Right lobe of liver (tissue), 6 donors: ENCODE data around the gene CCDC85C. TPM values are rescaled to one million over a fixed set of nuclear protein-coding genes. Genes with fewer than 3 reads are reported as not detected.

Source experiments
- ATAC-seq, 4 donors: fragments of 200-7000 bp; cut with Tn5 transposase; one replicate each; pipeline ENCODE4 v1.9.1; 2020; ENCODE audit warnings: mild to moderate bottlenecking in 4 of 4, moderate library complexity in 4 of 4
- DNase-seq, 3 donors: peaks; one replicate each; pipeline ENCODE4 v3.0.0-alpha.2; 2020
- H3K27ac ChIP-seq, 3 donors: fragments of 200-600 bp; one replicate each; pipeline ENCODE4 v1.8.0; 2022
- H3K27me3 ChIP-seq, 2 donors: fragments of 200-600 bp; one replicate each; pipeline ENCODE4 v1.8.0; 2022
- H3K36me3 ChIP-seq, 4 donors: fragments of 200-600 bp; sonication (generic) in 1 of 4; one replicate each; pipeline versions ENCODE4 v1.5.1 to v1.8.0; 2017 to 2022; ENCODE audit warnings: control low read depth in 1 of 4
- H3K4me1 ChIP-seq, 4 donors: fragments of 200-600 bp; sonication (generic) in 1 of 4; one replicate each; pipeline versions ENCODE4 v1.5.1 to v1.8.0; 2017 to 2022; ENCODE audit warnings: control low read depth in 1 of 4
- H3K4me3 ChIP-seq, 3 donors: fragments of 200-600 bp; one replicate each; pipeline ENCODE4 v1.8.0; 2022
- H3K9me3 ChIP-seq, 4 donors: fragments of 200-600 bp; sonication (generic) in 1 of 4; one replicate each; pipeline versions ENCODE4 v1.5.1 to v1.8.0; 2017 to 2022; ENCODE audit warnings: control low read depth in 1 of 4
- POLR2A ChIP-seq: fragments of 450-650 bp; IDR thresholded peaks from one replicate; pipeline ENCODE4 v1.6.1; 2017; ENCODE audit warnings: antibody characterized with exemption, mild to moderate bottlenecking
- WGBS: methylation state at CpG from one replicate; pipeline ENCODE4 v1.1.6; 2018; ENCODE audit warnings: low coverage, low lambda C conversion rate; ENCODE audit not compliant: insufficient coverage; ENCODE audit errors: missing lambda C conversion rate; 5-methylcytosine and 5-hydroxymethylcytosine counted together
- intact Hi-C, 2 donors: fragments of 100-400 bp; cut with DNase I; formaldehyde crosslinking; loops; one replicate each; pipeline versions ENCODE4 v1.11.2 to v1.14.1; 2022
- total RNA-seq, 6 experiments: library from RNA; depleted of rRNA in 2 of 6; stranded (reverse); fragments of >200 nt in 2 of 6; fragmentation: NEBNext Ultra II Directional in 3 of 6; extraction: Animal tissue kit (Norgen Biotek cat#: 25700) in 3 of 6; gene quantifications; one replicate each; pipeline versions ENCODE4 v1.1.0 to v1.2.4, GENCODE V29; 2016 to 2023
- TF ChIP-seq, protein P1 (sequence below), 4 donors: fragments of 200-600 bp in 3 of 4; fragments of 450-650 bp in 1 of 4; IDR thresholded peaks; one replicate each; pipeline versions ENCODE4 v1.5.1 to v1.8.0; 2016 to 2022; ENCODE audit warnings: antibody characterized with exemption in 4 of 4, mild to moderate bottlenecking in 2 of 4
- donor health status: DM: no; HTN: yes; CAD: no.
- donor health status: DM: no; HTN: no; CAD: no.
- donor health status: DM: no; HTN: no; CAD: no.
- donor health status: DM: no; HTN: yes; CAD: no.
- donor health status: DM: no; HTN: yes; CAD: no.

CCDC85C gene
- total RNA-seq, 6 experiments from 2014 or later: 13.6 to 32.8 (median 21.8) TPM

DNA sequence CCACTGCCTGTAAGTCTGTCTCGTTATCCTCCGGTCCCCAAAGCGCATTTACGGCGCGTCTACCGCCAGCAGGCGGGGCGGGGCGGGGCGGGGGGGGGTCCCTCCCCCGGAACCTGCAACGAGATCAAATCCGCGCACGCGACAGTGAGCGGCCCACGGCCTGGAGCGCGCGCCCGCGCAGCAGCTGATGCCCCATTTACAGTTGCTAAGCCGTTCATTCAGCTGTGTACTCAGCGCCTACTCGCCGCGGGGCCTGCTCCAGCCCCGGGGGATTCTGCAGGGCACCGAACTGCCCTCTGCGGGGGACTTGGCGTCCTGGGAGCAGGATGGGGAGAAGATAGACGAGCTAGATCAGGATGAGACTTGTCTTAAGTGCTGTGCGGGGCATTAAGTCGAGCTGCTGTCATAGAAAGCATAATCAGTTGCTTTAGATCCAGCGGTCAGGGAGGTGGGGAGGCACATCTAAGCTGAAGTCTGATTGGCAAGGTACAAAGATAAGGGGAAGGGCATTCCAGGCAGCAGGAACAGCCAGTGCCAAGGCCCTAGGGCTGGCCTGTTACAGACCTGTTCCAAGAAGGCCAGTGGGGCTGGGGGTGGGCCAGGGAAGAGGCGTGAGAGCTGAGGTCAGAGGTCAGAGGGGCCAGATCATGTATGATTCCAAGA lies 1.4 kb upstream of the CCDC85C start:
- H3K27ac ChIP-seq: peak overlapping the region; percentile 67 to 89 (median 76)
- ATAC-seq (peak; percentile 5 to 45 (median 31)), DNase-seq (peak; percentile 68 to 85 (median 80))
- H3K9me3 ChIP-seq: no peaks in the 10 kb centered on the region
- intact Hi-C loops: no loop called here
- TF ChIP-seq, protein P1, sequence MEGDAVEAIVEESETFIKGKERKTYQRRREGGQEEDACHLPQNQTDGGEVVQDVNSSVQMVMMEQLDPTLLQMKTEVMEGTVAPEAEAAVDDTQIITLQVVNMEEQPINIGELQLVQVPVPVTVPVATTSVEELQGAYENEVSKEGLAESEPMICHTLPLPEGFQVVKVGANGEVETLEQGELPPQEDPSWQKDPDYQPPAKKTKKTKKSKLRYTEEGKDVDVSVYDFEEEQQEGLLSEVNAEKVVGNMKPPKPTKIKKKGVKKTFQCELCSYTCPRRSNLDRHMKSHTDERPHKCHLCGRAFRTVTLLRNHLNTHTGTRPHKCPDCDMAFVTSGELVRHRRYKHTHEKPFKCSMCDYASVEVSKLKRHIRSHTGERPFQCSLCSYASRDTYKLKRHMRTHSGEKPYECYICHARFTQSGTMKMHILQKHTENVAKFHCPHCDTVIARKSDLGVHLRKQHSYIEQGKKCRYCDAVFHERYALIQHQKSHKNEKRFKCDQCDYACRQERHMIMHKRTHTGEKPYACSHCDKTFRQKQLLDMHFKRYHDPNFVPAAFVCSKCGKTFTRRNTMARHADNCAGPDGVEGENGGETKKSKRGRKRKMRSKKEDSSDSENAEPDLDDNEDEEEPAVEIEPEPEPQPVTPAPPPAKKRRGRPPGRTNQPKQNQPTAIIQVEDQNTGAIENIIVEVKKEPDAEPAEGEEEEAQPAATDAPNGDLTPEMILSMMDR (IDR thresholded peaks at IDR 0.05): no peak
- no peak for TF ChIP-seq POLR2A
- WGBS: under 1% methylated on average over 21 of the region's 38 CpGs
- peak overlapping the region; percentile 75 to 90 (median 85) for H3K4me3 ChIP-seq
- H3K27me3 ChIP-seq: no peaks in the 10 kb centered on the region
- peaks cover 0 to 20% (median 10%) of the 10 kb centered on the region in 4 donors for H3K4me1 ChIP-seq
- H3K36me3 ChIP-seq: no peaks in the 10 kb centered on the region

DNA sequence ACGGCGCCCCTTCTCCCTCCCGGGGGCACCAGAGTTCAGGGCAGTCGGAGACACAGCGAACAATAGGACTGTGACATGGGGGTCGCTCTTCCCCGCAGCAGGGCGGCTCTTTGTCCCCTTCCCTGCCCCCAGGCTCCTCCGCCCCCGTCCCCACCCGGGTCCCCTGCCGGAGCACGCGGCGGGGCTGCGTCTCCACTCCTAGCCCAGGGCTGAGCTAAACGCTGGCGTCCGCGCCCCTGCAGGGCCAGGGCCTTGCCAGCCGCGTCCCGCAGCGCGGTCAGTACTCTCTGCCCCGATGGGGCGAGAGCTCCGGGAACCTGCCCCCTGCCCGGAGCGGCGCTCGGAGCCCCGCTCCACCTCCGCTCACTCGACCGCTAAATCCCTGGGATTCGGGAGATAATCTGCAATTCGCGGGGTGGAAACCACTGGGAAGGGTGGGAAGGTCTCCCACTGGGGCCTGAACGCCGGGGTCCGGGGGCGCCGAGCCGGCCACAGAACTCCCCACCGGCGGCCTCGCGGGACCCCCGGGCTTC lies 825 bp upstream of the CCDC85C start:
- TF ChIP-seq, protein P1 (IDR thresholded peaks at IDR 0.05): no peak
- TF ChIP-seq POLR2A: no peak
- H3K9me3 ChIP-seq: no peaks in the 10 kb centered on the region
- peak overlapping the region; percentile 75 to 90 (median 85) for H3K4me3 ChIP-seq
- H3K27me3 ChIP-seq: no peaks in the 10 kb centered on the region
- intact Hi-C loops: no loop called here
- DNase-seq (no peak), ATAC-seq (peak in 3 of 4 donors; percentile 1 to 25 (median 6))
- H3K4me1 ChIP-seq: peaks cover 0 to 26% (median 15%) of the 10 kb centered on the region in 4 donors
- peak overlapping the region; percentile 67 to 89 (median 76) for H3K27ac ChIP-seq
- no peaks in the 10 kb centered on the region for H3K36me3 ChIP-seq
- no CpG with 5 or more reads among the region's 50 CpGs for WGBS

DNA sequence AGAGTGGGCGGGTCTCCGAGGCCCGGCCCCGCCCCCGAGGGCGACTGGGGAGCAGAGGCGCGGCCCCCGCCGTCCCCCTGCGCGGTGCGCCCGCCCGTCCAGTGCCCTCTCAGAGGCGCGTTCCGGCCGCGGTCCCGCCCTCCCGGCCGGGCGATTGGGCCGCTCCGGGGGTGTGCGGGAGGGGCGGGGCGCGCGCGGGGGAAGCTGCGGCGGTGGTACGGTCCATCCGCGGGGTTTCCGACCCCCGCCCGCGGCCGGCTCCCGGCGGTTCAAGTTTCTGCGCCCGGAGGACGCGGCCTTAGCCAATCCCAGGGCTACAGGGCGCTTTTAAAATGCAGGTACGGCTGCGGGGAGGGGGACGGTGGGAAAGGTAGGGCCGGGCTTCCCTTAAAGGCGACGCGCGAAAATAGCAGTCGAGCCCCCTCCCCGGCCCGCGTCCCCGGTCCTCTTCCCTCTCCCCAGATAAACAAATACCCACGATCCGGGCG lies 315 bp upstream of the CCDC85C start:
- Histone ChIP-seq H3K27me3 (no peaks in the 10 kb centered on the region), H3K27ac (peak overlapping the region; percentile 67 to 94 (median 76)), H3K4me3 (peak overlapping the region; percentile 75 to 90 (median 85)), H3K4me1 (peaks cover 0 to 31% (median 18%) of the 10 kb centered on the region in 4 donors), H3K9me3 (no peaks in the 10 kb centered on the region), H3K36me3 (no peaks in the 10 kb centered on the region)
- 0% methylated on average over 4 of the region's 65 CpGs for WGBS
- peak; percentile 74 to 91 (median 82) for ATAC-seq
- DNase-seq: peak; percentile 96 to 97 (median 96)
- intact Hi-C loops: no loop called here
- TF ChIP-seq, protein P1 (IDR thresholded peaks at IDR 0.05): no peak
- peak; percentile 41 for TF ChIP-seq POLR2A

DNA sequence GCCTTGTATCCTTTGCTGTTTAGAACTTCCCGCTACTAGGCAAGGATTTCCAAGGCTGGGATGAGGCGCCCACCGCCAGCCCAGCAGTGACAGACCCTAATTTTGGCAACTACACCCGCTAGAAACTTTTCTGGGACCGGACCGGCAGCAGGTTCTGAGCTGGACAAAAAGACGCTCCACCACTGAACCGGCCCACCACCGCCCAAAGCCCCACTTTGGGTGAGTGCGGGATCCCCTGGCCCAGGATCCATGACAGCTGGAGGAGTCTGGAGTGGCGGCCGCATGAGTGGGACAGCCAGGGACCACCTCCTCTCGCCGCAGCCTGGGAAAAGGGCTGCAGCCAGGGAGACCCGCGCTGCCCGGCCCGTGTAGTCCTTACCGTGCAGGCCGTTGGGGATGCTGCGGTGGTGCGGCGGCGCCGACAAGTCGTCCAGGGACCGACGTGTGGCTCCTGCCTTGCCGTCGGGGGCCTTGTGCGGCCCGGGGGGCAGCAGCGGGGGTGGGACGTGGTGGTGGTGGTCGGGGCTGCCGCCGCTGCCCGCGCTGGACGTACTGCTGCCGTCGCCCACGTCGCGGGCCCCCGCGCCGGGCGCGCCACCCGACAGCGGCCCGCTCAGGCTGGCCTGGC lies 1.1 kb downstream of the CCDC85C start:
- no peak for TF ChIP-seq POLR2A
- TF ChIP-seq, protein P1 (IDR thresholded peaks at IDR 0.05): no peak
- 45% methylated on average over 15 of the region's 53 CpGs for WGBS
- peaks cover 0 to 45% (median 24%) of the 10 kb centered on the region in 4 donors for H3K4me1 ChIP-seq

More for the DNA sequence above, 1.1 kb downstream of the CCDC85C start:
- Histone ChIP-seq H3K4me3 (peak overlapping the region; percentile 50 to 63 (median 53)), H3K27me3 (no peaks in the 10 kb centered on the region), H3K36me3 (no peaks in the 10 kb centered on the region), H3K9me3 (no peaks in the 10 kb centered on the region), H3K27ac (peak overlapping the region; percentile 81 to 94 (median 91))
- intact Hi-C loops: no loop called here
- ATAC-seq (no peak), DNase-seq (peak in 1 of 3 donors; percentile 32)
